Hindlimb muscle (tissue), 1 donor: ENCODE data around the gene SLC2A4. TPM values are rescaled to one million over a fixed set of nuclear protein-coding genes. Genes with fewer than 3 reads are reported as not detected.
"Not testable (repeated sequence)": the region's sequence is repeated elsewhere in the genome, so short reads cannot be mapped to it uniquely, and the experiment has no call there.

Source experiments
- DNase-seq: peaks from one replicate; pipeline ENCODE4 v3.0.0-alpha.2; 2013
- polyA plus RNA-seq: library from polyadenylated mRNA; unstranded; fragments of 120-200 nt; gene quantifications from one replicate; pipeline ENCODE4 v1.2.1, GENCODE V29; 2013; ENCODE audit not compliant: insufficient read length

The SLC2A4 gene
- polyA plus RNA-seq, result 42.0 TPM

DNA sequence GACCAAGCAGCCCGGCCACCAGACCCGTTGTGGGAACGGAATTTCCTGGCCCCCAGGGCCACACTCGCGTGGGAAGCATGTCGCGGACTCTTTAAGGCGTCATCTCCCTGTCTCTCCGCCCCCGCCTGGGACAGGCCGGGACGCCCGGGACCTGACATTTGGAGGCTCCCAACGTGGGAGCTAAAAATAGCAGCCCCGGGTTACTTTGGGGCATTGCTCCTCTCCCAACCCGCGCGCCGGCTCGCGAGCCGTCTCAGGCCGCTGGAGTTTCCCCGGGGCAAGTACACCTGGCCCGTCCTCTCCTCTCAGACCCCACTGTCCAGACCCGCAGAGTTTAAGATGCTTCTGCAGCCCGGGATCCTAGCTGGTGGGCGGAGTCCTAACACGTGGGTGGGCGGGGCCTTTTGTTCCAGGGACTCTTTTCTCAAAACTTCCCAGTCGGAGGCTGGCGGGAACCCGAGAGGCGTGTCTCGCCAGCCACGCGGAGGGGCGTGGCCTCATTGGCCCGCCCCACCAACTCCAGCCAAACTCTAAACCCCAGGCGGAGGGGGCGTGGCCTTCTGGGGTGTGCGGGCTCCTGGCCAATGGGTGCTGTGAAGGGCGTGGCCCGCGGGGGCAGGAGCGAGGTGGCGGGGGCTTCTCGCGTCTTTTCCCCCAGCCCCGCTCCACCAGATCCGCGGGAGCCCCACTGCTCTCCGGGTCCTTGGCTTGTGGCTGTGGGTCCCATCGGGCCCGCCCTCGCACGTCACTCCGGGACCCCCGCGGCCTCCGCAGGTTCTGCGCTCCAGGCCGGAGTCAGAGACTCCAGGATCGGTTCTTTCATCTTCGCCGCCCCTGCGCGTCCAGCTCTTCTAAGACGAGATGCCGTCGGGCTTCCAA lies at the start of gene SLC2A4:
Gene SLC2A4 (plus strand): TSS at position 645 of the 879 bp plus-strand sequence. CDS start 217 bp downstream, at position 862.
- peak; percentile 87 for DNase-seq

DNA sequence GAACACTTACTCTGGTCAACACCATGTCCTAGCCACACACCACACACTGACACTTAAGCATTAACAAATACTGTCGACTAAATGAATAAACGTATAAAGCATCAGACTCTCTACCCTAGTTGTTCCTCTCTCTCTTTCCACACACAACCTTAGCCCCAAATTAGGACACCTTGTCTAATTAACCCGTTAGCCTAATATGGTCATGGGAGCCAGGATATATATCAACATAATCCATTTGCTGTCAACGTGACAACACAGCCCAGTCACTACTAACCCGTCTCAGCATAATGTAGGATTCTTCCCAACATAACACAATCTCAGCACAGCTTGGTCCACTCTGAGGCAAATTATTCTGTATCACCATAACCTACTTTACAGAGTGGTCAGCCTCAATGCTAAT lies 49.4 kb upstream of the SLC2A4 start:
- no peak for DNase-seq

DNA sequence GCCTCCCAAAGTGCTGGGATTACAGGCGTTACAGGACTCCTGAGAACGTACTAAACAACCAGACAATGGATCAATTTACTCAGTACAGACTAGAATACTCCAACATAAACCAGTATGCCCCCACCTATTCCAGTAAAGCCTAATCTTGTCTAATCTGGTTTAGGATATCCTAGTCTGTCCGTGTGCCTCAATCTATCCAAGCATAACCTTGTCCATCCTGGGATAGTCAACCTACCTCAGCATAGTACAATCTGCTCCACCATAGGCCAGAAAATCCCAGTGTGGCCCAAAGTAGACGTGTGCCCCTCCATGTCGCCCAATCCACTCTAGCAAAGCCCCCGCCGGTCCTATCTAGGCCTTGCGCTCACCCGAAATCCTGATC lies 47.8 kb upstream of the SLC2A4 start:
- no peak for DNase-seq

DNA sequence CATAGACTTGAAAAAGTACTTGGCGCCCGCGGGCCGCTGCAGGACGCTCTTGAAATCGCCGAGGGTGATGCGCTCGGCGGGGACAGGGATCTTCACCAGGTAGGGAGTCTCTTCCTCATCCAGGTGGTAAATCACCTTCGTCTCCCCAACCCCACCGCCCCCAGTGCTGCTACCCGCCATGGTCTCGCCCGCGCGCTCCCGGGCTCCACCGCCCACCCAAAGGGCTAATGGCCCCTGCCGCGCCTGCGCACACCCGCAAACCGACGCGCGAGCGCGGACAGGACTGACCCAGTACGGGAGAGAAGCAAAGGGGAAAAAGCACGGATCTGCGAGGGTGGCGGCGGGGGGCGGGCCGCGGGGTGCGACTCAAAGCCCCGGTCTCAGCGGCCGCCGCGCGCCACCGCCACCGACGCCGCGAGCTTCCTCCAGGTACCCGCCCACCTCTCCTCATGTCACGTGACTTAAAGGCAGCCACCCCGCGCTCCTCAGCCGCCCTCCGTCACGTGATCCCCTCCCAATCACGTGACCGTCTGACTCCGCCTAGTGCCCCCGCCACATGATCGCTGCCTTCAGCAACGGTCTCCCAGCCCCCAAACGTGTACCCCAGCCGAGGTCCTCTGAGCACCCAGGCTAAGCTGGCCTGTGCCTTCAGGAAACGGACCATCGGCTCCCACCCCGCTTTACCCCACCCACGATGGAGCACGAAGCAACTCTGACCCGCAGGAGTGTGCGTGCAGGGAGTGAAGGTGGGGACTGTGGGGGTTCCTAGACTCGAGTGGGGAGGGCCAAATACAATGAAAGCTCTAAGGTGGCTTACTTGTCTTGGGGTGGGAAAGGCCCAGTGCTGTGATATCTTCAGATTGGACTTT lies 47.2 kb upstream of the SLC2A4 start, which contains the start of gene DVL2:
Gene DVL2 (minus strand): TSS at position 435 of the 869 bp plus-strand sequence. CDS start 255 bp downstream, at position 180.
- DNase-seq, result peak; percentile 97

DNA sequence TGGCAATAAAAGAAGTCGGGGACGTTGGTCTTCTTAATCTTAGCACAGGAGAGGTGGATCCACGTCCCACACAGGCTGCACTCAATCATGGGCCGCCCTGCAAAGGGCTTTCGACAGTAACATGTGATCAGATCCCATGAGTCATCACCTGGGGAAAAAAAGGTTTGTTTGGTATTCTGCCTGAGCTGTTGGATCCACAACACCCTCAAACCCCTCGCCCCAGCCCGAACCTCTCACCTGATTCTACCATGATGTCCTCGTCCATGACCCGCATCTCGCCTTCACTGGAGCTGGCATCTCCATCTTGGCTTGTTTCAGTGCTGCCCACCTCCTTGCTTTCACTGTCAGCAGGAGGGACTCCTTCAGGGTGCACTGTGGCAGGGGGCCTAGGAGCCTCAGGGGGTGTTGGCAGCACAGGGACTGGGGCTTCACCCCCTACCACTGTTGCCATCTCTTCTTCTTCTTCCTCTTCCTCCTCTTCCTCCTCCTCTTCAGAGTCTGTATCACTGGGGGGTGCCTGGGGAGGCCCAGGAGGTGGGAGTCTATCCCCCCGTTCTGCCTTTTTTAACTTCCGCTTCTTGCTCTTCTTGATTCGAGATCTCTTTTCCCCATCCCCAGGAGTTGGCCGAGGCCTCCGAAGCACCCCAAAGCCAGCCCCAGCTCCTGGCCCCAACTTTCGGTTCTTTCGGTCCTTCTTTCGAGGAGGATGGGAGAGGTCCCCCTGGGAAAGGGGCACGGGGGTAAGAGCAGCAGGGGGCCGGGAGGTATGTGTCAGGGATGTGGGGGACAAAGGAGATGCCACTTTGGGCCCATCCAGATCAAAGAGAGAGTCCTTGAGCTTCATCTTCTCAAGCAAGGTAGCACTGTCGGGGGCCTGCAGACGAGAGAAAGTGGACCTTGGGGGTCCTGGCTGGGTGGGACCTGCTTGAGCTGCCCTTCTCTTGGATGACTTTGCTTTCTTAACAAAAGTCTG lies 45.5 kb upstream of the SLC2A4 start:
- DNase-seq, result no peak

DNA sequence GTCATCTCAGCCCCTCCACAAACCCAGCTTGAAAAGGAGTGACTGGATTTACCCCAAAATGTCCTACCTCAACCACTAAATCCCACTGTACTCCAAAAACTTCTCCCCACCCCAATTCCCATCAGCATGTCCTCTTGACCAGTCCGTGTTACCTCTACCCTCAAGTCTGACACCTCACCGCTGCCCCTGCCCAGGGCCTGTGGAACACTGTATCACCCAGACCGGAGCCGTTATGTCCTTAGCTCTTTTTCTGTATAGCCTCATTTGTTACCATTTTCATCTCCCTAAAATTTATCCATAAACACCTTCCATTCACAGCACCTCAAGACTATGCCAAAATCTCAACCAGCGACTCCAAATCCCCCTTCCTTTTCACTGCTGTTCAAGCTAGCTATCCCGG lies 44.7 kb upstream of the SLC2A4 start:
- DNase-seq, result no peak

DNA sequence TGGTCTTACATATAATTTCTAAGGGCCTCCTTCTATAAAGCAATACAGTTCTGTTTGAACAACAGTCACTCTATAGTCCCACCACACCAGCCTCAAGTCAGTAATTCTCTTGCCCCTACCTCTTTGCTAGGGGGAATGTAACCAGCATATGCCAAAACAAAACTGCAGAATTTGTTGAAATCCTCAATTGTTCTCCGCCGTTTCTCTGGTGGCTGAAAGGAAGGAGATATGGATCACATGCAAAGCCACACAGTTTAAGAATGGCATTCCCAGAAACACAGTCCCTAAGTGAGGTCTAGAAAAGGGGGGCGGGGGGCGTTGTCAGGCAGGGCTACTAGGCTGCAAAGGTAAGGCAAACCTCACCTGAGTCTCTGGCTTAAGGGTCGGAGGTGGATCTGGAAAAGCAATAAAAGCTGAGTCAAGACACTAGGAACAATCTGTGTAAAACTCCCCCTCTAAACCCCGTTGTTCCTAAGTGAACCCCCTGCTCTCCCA lies 44.2 kb upstream of the SLC2A4 start:
- no peak for DNase-seq

DNA sequence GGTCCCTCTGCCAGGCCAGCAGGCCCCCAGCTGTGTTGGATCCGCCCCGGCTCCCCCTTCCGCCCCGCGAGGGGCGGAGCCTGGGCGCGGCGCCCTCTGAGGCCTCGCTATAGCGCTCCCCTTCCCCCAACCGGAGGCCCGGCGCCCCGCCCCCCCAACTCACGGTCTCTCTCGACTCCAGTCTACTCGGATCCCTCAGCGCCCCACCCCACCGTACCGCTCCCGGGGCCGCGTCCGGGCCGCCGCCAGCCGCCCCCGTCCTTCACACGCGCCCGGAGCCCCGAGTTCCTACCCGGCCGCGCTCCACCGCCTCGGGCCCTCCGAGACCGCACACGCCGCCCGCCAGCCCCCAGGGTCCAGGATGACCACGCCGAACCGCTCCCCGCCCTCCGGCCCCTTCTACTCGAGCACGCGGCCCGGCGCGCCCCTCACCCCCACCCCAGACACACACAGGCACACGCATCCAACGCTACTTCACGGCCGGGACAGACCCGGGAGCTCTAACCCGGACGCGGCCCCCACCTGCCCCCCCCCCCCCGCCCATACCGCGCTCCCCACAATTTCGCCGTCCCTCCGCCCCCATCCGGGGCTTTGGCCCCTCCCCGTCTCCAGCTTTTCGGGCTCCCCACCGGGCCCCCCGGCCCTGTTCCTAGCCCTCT lies 43.6 kb upstream of the SLC2A4 start:
- DNase-seq, result no peak

DNA sequence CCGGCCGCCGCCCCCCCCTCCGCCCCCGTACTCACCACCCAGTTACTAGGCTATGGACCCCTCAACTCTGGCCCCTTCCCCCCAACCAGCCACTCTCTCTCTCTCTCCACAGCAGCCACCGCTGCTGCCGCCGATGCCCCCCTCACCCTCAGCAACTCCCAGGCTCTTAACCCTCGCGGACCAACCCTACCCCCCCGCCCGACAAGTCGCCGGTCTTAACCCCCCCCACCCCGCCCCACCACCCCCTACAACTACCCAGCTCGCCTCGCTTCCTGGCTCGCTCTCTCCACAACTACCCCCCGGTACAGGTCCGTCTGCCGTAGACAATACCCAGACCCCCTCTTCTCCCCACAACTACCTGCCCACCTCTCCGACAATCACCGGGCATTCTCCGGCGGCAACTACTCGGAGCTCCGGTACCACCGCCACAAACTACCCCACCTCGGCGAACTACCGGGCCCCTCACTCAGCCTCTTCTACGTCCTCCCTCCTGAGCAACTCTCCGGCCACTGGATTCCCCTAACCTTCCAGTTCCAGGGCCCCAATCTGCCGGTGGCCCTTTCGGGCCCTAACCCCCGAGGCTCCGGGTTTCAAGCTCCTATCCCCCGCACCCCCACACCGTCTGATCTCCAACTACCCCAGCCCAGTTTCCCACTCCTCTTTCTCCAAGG lies 43.0 kb upstream of the SLC2A4 start:
- no peak for DNase-seq

DNA sequence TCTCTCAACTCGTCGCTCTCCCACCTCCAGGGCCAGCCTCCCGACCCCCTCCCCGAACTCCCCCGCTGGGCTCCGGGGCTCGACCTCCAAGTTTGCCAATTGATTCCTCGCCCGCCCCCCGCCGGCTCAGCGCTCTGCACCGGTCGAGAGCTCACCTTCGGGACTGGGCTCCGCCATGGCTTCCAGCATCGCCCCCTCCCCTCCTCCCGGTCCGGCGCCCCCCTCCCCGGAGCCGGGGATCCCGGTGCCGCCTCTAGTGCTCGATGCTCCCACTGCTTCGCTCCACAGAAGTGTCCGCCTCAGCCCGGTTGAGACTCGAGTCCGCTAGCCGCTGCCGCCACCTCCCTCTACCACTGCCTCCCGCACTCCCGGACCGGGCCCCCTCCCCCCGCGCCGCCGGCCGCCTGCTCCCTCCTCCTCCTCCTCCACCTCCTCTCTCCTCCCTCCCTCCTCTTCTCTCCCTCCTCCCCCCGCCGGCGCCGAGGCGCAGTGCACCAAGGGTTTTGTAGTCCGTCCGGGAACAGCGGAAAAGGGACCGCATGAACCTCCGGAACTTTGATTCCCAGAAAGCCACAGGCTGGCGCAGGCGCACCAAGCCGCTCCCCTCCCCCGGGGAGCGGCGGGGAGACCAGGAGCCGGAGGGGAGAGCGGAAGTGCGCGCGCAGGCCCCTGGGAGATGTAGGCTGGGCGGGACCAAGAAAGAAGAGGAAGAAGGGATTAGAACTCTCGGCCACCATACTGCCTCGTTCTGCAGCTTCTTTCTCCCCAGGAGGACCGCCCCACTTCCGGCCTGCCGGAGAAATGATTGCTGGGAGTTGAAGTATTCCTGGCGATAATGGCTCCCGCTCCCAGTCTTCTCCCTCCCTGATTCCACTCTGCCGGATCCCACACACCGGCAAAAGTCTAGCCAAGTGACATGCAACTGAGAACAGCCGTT lies 42.2 kb upstream of the SLC2A4 start, which contains the start of gene PHF23:
Gene PHF23 (minus strand): TSS at position 367 of the 937 bp plus-strand sequence. CDS start 178 bp downstream, at position 189.
- peak; percentile 100 for DNase-seq

DNA sequence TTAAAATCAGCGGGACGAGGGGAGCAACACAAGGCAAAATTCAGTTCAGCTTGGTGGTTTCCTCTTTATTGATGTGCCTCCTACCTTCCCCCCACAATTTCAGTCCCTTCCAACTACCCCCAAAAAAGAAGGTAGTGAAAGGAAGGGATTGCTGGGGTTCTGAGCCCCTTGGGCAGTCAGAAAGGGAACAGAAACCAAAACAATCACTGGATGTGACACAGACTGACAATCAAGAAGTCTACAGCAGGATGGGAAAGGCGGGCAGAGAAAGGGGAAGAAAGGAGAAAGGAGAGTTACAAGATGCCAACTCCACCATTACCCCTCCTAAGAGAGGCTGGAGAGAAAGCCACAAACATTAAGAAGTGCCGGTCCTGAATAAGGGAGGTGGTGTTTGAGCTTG lies 41.1 kb upstream of the SLC2A4 start:
- no peak for DNase-seq

DNA sequence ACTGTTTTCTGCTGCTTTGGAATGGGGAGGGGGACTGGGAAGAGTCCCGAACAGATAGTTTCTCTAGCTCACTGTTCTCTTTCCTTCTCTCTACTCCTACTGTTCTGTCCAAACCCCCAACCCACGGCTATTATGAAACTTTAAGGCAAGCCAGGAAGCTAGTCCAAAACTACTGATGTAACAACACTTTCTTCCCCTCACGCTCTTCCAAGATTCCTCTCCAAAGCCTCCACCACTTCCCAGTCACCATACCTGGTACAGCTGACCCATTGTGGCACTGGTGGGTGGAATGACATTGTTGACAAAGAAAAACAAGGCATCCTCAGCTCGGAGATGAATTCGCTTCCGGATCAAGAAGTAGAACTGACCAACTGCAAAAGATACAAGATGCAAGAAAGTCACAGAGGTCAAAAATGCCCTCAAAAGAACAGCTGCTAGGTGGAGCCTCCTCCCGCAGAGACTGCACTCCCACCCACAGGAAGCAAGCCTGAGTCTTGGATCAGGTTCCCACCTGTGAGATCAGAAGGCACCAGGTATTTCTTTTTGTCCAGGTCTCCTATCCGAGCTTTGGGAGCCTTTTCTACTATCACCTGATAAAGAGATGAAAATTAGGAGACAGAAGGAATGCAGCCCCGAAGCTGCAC lies 40.3 kb upstream of the SLC2A4 start:
- DNase-seq, result no peak

DNA sequence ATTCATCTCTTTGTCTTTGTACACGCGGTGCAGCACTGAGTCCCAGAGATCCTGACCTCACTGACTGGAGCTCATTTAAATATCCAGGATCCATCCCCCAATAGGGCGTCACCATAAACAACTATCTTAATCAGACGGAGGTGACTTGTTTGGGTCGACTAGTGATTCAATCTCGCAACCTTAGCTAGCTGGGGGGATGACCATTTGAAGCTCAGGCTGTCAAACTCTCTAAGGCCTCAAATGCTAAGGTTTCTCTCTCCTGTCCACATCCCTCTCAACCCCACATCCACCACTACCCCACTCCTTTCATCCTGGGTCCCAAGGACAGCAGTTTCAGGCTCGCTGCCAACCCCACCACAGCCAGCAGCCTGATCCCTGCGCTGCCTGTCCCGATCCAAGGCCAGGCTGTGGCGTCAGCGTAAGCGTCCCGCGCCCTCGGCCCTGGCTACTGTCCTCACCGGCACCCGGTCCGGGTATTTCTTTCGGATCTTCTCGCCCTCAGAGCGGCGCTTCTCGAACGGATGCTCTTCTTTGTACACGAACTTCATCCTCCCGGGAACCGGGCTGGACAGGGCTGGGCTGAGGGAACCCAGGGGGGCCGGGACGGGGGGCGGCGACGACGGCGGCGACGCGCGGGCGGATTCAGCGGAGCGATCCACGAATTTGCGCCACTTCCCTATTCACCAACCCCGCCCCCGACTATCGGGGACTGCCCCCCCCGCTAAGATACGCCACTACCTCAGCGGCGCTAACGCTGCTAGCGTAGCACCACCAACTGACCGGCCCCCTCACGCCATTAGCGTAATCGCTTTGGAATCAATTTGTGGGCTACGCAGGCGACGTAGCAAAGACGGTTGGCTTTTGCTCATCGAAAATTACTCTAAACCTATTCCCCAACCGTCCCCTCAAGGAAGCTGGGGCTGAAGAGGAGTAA lies 39.5 kb upstream of the SLC2A4 start, which contains the start of gene GABARAP:
Gene GABARAP (minus strand): TSS at position 667 of the 934 bp plus-strand sequence. CDS start 119 bp downstream, at position 548.
- DNase-seq, result peak; percentile 98

DNA sequence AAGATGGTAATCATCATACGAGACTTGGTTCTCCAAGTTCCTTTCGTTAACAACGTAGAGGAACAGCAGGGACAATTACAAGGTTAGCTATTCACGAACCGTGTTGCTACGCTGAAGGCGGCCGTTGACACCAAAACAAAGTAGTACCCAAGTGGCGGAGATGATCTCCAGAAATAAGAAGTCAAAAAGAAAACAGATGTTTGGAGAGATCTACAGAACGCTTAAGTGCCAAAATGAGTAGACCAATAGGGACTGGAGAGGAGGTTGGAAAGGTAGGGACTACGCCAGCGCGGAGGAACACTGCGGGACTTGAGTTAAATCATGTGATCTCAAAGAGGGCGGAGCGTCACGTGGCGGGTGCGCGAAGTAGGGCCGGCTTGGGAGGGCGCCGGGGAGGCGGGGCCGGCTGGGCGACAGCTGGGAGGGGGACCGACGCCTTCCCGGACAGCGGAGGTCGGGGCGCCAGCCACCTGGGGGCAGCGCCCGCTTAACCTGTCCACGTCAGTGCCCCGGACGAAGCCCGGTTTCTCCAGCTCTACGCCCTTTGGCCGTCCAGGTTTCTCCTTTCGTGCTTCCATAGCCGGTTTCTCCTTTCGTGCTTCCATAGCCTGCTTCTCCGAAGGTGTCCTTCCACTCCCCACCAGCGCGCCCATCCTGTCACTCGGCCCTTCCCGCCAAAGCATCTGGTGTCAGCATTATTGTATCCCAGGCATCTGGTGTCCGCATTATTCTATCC lies 38.6 kb upstream of the SLC2A4 start:
- peak; percentile 96 for DNase-seq

DNA sequence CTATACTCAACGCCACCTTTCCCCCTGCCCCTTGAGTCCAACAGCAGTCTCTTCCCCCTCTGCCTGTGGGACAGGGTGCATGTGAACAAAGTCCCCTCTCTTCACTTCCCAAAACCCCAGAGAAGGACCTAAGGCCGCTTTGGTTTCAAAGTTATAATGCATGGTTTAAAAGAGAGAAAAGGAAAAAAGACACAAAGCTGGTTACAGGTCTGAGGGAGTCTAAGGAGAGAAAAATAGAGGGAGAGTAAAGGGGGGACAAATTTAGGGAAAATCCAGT lies 38.1 kb upstream of the SLC2A4 start:
- no peak for DNase-seq

DNA sequence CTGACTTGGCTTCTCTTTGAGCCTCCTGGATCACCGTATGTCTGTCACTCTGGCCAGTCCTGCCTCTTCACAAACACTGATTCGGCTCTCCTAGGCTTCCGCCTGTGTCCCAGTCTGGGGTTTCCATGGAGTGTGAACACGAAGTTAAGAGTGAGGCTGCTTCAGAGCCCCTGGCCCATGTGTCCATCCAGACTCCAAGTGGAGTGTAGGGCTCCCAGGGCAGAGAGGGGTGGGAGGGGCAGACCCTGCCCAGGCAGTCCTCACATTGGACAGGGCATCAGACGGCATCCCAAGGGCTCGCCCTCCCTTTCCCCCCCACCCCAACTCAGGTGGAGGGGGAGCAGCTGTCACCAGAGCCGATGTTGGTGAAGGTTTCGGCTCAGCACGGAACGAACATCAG lies 37.7 kb upstream of the SLC2A4 start:
- not testable (repeated sequence) for DNase-seq

DNA sequence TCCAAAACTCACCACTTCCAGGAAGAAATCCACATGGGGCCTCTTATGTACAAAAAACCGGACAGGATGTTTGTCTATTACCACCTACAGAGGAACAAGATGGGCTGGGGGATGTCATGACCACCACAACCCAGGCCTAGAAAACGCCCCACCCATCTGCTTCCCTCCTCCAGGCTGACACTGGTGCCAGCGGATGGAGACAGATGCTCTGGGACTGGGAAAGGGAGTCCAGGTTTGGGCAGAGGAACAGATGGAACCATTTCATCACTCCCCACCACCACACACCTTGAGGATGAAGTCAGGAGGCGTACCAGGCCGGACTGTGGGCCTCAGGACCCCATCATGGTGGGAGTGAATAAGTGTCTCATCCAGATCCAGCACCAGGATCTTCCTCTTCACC lies 34.7 kb upstream of the SLC2A4 start:
- no peak for DNase-seq
